Measurements from ENCODE around the gene TCF21. TPM values are rescaled to one million over a fixed set of nuclear protein-coding genes. Genes with fewer than 3 reads are reported as not detected.
A peak's percentile ranks its signal among the peaks of the same experiment; 100 is the strongest.

Gene TCF21
- total and polyA plus RNA-seq, 2 of the 13 experiments (the other 11 are each of a cell fraction or from before 2014, with no cell fraction given), result not detected

GRCh38 chr6:133923938-133924593 is 35.2 kb downstream of the TCF21 start (continued):
- TF ChIP-seq KLF16 (CRISPR knock-in tag; IDR thresholded peaks at IDR 0.05), result peak in 1 of 2 experiments; percentile 48; a peak in 1 of 4 replicates
- TF ChIP-seq SCMH1 (CRISPR knock-in tag; IDR thresholded peaks at IDR 0.05; ENCODE audit: borderline replicate concordance), result no peak
- no peak for TF ChIP-seq ZBTB2 (CRISPR knock-in tag; IDR thresholded peaks at IDR 0.05; ENCODE audit: low read depth)
- no peak for TF ChIP-seq ZNF256 (CRISPR knock-in tag; conservative IDR thresholded peaks at IDR 0.05)
- no peak for TF ChIP-seq ZNF710 (CRISPR knock-in tag; IDR thresholded peaks at IDR 0.05; ENCODE audit: borderline replicate concordance)
- no peak for TF ChIP-seq ZNF160 (CRISPR knock-in tag; IDR thresholded peaks at IDR 0.05)
- TF ChIP-seq ZKSCAN8 (CRISPR knock-in tag; IDR thresholded peaks at IDR 0.05; ENCODE audit: borderline replicate concordance), result peak; percentile 58; the same call in 1 of the 2 replicates
- TF ChIP-seq ZFP1 (CRISPR knock-in tag; IDR thresholded peaks at IDR 0.05), result 0 out of 2 replicates have a peak, but pooled peaks have one; percentile 44
- TF ChIP-seq REPIN1 (CRISPR knock-in tag; IDR thresholded peaks at IDR 0.05; ENCODE audit: borderline replicate concordance, low read depth), result 0 out of 2 replicates have a peak, but pooled peaks have one; percentile 6
- no peak for TF ChIP-seq BRD4 (CRISPR knock-in tag; IDR thresholded peaks at IDR 0.05)
- TF ChIP-seq HNRNPK (IDR thresholded peaks at IDR 0.05; ENCODE audit: low read depth, low read length, poor library complexity, severe bottlenecking), result no peak
- TF ChIP-seq STAG1 (CRISPR knock-in tag; IDR thresholded peaks at IDR 0.05), result peak; percentile 97
- TF ChIP-seq MAF1 (CRISPR knock-in tag; IDR thresholded peaks at IDR 0.05; ENCODE audit: borderline replicate concordance), result no peak
- TF ChIP-seq ATF6 (CRISPR knock-in tag; conservative IDR thresholded peaks at IDR 0.05), result no peak
- no peak for TF ChIP-seq DZIP1 (CRISPR knock-in tag; IDR thresholded peaks at IDR 0.05)
- peak; percentile 56; the same call in 1 of the 2 replicates for TF ChIP-seq ZNF614 (CRISPR knock-in tag; IDR thresholded peaks at IDR 0.05; ENCODE audit: borderline replicate concordance)
- TF ChIP-seq ZBTB43 (CRISPR knock-in tag; conservative IDR thresholded peaks at IDR 0.05), result no peak
- no peak for TF ChIP-seq GPBP1L1 (CRISPR knock-in tag; IDR thresholded peaks at IDR 0.05)
